ENCODE measurements around the gene RBM43. TPM values are rescaled to one million over a fixed set of nuclear protein-coding genes. Genes with fewer than 3 reads are reported as not detected.

Gene RBM43
- 5.2 and 9.2 TPM in 2 replicates for total RNA-seq

DNA sequence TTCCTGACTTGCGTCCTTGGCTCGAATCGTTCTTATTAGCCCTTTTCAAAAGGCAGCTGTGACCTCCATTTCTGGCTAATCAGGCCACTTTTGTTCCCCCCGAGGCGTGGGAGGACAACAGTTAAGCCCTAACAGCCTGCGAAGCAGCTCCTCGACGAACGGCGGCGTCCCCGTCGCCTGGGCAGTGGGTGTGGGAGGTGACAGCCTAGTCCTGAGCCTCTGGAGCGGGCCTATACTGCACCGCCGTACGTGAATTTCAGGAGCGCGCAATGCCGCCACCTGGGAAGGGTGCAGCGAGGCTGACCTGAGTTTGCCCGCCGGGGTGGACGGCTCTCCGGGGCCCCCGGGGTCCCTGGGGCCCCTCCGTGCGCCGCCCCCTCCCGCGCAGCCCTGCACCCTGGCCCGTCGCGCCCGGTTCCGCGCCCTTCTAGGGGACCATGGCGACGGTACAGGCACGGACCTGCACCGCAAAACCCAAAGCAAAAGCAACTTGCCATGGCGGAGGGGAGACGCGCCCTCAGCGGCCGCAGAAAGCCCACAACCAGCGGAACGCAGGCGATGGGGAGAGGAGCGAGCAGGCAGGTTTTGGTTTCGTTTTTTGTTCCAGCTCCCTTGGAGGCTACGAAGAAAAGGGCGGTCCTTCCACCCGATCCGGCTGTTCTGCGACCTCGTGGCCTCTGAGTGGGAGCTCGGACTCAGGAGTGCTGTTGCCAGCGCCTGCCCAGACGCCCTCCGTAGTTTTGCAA, at the start of gene RBM43:
RBM43 (minus strand) TSS at position 633 of the 746 bp plus-strand sequence; CDS start at position 497, 136 bp downstream.

Other genes starting within 250 kb of the RBM43 start
- 12.7 and 18.6 TPM in 2 replicates for gene NMI, start 27.8 kb upstream of the RBM43 start, total RNA-seq
- gene TNFAIP6, start 95.7 kb upstream of the RBM43 start, total RNA-seq: 56.5 and 64.5 TPM in 2 replicates
- gene RIF1, start 148.0 kb upstream of the RBM43 start, total RNA-seq: 12.8 and 13.0 TPM in 2 replicates